ENCODE measurements around the gene CYS1. TPM values are rescaled to one million over a fixed set of nuclear protein-coding genes. Genes with fewer than 3 reads are reported as not detected.

Gene CYS1
- total and polyA plus RNA-seq, 2 of the 8 experiments (the other 6 are each of a cell fraction or from before 2014, with no cell fraction given) = 0.09 to 0.13 TPM

DNA sequence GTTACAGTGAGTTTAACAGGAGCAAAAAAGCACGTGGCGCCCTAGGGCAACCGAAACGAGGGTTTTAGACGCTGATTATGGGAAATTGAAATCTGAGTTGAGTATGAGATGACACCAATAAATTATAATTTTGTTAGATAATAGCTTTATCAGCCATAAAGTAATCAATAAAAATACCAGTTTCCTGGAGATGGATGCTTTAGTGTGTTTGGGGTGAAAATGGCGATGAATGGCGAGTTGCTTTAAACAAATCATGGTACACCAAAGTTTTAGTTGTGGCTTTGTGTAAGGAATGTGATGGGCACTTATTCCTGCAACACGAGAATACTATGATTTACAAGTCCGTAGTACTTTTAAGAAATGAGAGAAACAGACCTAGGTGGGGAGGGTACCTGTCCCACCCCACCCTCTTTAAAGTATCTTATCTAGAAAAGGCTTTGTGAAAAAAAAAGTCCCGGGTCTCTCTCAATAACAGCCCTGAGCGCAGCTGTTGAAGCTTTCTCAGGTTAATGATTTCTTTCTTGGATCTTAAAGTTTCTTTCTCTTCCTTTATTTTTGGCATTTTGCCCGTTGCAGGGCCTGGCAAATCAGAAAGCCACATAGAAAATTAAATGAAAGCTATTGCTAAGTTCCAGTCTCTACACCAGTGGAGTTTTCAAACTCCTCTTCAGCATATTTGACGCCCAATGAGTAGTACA is 40.8 kb upstream of the CYS1 start:
- H3K23ac ChIP-seq (ENCODE audit: insufficient read length) = no peak overlapping the region
- DNase-seq (ENCODE audit: low read depth in 1 of 2, low spot score in 2 of 2) (no peak), FAIRE-seq (no peak)
- 0 out of 2 replicates have a peak overlapping the region, but pooled peaks have one; percentile 21 for H2AFZ ChIP-seq (ENCODE audit: low read length)
- no peak overlapping the region for H2BK120ac ChIP-seq (replicated peaks; ENCODE audit: low read depth, low read length)
- peaks cover 9% of the 10 kb centered on the region for H3K79me1 ChIP-seq (ENCODE audit: low read depth, low read length)
- H3K14ac ChIP-seq (ENCODE audit: insufficient read length) = peak overlapping the region; percentile 88
- POLR2A ChIA-PET (ENCODE audit: partially characterized antibody) = interaction anchor here (0.6 to 8.9 kb wide), 10 partner anchors 13 to 739 kb away, joined by 3 to 87 read pairs (median 4); partner anchors contain the start of genes KLF11 and ODC1
- H2BK12ac ChIP-seq (ENCODE audit: low read depth, low read length) = peak overlapping the region; percentile 30; the same call in 1 of the 2 replicates
- H3K4ac ChIP-seq (replicated peaks; ENCODE audit: insufficient read length, low read depth, low read length) = peak overlapping the region; percentile 17
- H2BK15ac ChIP-seq (ENCODE audit: low read length) = 0 out of 2 replicates have a peak overlapping the region, but pooled peaks have one; percentile 23
- H3K79me2 ChIP-seq (ENCODE audit: control insufficient read depth in 1 of 2, insufficient read depth in 2 of 2, low read length in 2 of 2) = peaks cover 0 to 38% of the 10 kb centered on the region in 2 experiments; a peak in 3 of 4 replicates
- peaks cover 8 to 25% (median 17%) of the 10 kb centered on the region in 4 experiments for H3K36me3 ChIP-seq (ENCODE audit: control insufficient read depth in 2 of 4, insufficient read depth in 4 of 4, low read length in 3 of 4)
- peaks cover 13% of the 10 kb centered on the region for H3K23me2 ChIP-seq (ENCODE audit: low read depth, low read length)
- H3K4me3 ChIP-seq (ENCODE audit: extremely low read depth in 1 of 4, insufficient read depth in 2 of 4, low read depth in 3 of 4, low read length in 4 of 4) = peak overlapping the region; percentile 68 to 96 (median 88)
- peaks cover 6 to 10% of the 10 kb centered on the region in 2 experiments for H4K20me1 ChIP-seq (replicated peaks in 1 of 2; ENCODE audit: control insufficient read depth in 1 of 2, insufficient read depth in 2 of 2, low read length in 2 of 2)
- CTCF ChIA-PET (ENCODE audit: partially characterized antibody) = no interaction called here
- peak overlapping the region; percentile 75; the same call in 1 of the 2 replicates for H3K18ac ChIP-seq (ENCODE audit: extremely low read depth, low read length)
- no peak overlapping the region for H3K56ac ChIP-seq (replicated peaks; ENCODE audit: insufficient read length, low read depth, low read length)
- H2BK20ac ChIP-seq (ENCODE audit: low read length) = no peak overlapping the region
- H3K9me3 ChIP-seq (ENCODE audit: insufficient read depth in 2 of 2, low read depth in 1 of 2, low read length in 1 of 2) = no peaks in the 10 kb centered on the region
- H3K9ac ChIP-seq (replicated peaks in 1 of 4; ENCODE audit: extremely low read depth in 1 of 4, low read depth in 3 of 4, low read length in 3 of 4) = peak overlapping the region; percentile 78 to 87 (median 84)
- H4K91ac ChIP-seq (replicated peaks; ENCODE audit: insufficient read length, low read length) = peak overlapping the region; percentile 72
- 9% methylated on average over 13 of the region's 13 CpGs; no CpG with 5 or more reads in 1 of the 2 experiments for WGBS, 2 experiments (ENCODE audit: extremely low coverage in 1 of 2, insufficient coverage in 1 of 2, insufficient read length in 1 of 2, insufficient replicate concordance in 2 of 2, low coverage in 1 of 2, low lambda C conversion rate in 2 of 2, missing lambda C conversion rate in 1 of 2)
- peak overlapping the region; percentile 82 to 92 for H3K4me2 ChIP-seq (ENCODE audit: insufficient read depth in 1 of 2, low read depth in 2 of 2, low read length in 2 of 2)
- peak overlapping the region; percentile 49 for H4K5ac ChIP-seq (ENCODE audit: insufficient read length, low read depth, low read length)
- peak overlapping the region; percentile 82 for H2BK5ac ChIP-seq (ENCODE audit: low read depth, low read length)
- peak overlapping the region; percentile 86 for H3K27ac ChIP-seq (ENCODE audit: low read depth, low read length)
- 0 out of 2 replicates have a peak overlapping the region, but pooled peaks have one; percentile 46 for H2AK5ac ChIP-seq (ENCODE audit: low read depth, low read length)
- H3K4me1 ChIP-seq (replicated peaks in 1 of 4; ENCODE audit: control insufficient read depth in 3 of 4, insufficient read depth in 4 of 4, low read length in 3 of 4) = peaks cover 1 to 4% (median 4%) of the 10 kb centered on the region in 4 experiments; a peak in 4 of 7 replicates
- H3K27me3 ChIP-seq (replicated peaks in 1 of 4; ENCODE audit: control insufficient read depth in 3 of 4, extremely low read depth in 1 of 4, insufficient read depth in 3 of 4, low read length in 3 of 4) = no peaks in the 10 kb centered on the region
- no peak overlapping the region for H4K8ac ChIP-seq (ENCODE audit: extremely low read depth, insufficient read depth, low read length)
- TF ChIP-seq EZH2 (IDR thresholded peaks at IDR 0.05; ENCODE audit: low read depth, low read length, severe bottlenecking) (no peak), TEAD4 (IDR thresholded peaks at IDR 0.05; ENCODE audit: low read depth, low read length) (no peak), PHF8 (conservative IDR thresholded peaks at IDR 0.05; ENCODE audit: low read depth, low read length) (no peak), ASH2L (IDR thresholded peaks at IDR 0.05; ENCODE audit: low read length) (no peak), CEBPB (IDR thresholded peaks at IDR 0.05; ENCODE audit: low read depth, low read length) (no peak), RNF2 (IDR thresholded peaks at IDR 0.05; ENCODE audit: borderline replicate concordance, low read depth, low read length, missing control alignments, poor library complexity, severe bottlenecking) (no peak), SUZ12 (IDR thresholded peaks at IDR 0.05; ENCODE audit: low read length) (no peak), EGR1 (IDR thresholded peaks at IDR 0.05; ENCODE audit: borderline replicate concordance, low read depth, low read length) (no peak), BACH1 (IDR thresholded peaks at IDR 0.05; ENCODE audit: low read length) (no peak)
- TF ChIP-seq, protein P1, sequence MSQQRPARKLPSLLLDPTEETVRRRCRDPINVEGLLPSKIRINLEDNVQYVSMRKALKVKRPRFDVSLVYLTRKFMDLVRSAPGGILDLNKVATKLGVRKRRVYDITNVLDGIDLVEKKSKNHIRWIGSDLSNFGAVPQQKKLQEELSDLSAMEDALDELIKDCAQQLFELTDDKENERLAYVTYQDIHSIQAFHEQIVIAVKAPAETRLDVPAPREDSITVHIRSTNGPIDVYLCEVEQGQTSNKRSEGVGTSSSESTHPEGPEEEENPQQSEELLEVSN (IDR thresholded peaks at IDR 0.05) = peak; percentile 61; the same call in 1 of the 2 replicates

Data from H1 (cell line).